Activated CD4-positive, alpha-beta T cell treated with anti-CD3 and anti-CD28 coated beads, Interleukin-2, amount 10 ng/mL, durations not matched to agents 7 days and 5 days (primary cell): ENCODE results near the gene MYH15. TPM values are rescaled to one million over a fixed set of nuclear protein-coding genes. Genes with fewer than 3 reads are reported as not detected.

Experiments used
- CTCF ChIA-PET: fragments of 350-600 bp; sonication (Branson Sonifier 250); formaldehyde crosslinking; loops from one replicate; lab custom pipeline; 2021; ENCODE audit warnings: antibody characterized with exemption; lab: Charles Lee
- POLR2A ChIA-PET: fragments of 350-600 bp; sonication (Branson Sonifier 250); formaldehyde crosslinking; loops from one replicate; lab custom pipeline; 2021; ENCODE audit warnings: antibody characterized with exemption; lab: Charles Lee
- DNase-seq: peaks from one replicate; pipeline ENCODE4 v3.0.0-alpha.2; 2020
- H3K27ac Mint-ChIP-seq: one replicate; pipeline ENCODE4 v1.8.0; 2021; ENCODE audit warnings: mild to moderate bottlenecking, moderate library complexity, mixed read lengths
- H3K27me3 Mint-ChIP-seq: one replicate; pipeline ENCODE4 v1.8.0; 2021; ENCODE audit warnings: mixed read lengths
- H3K36me3 Mint-ChIP-seq: one replicate; pipeline ENCODE4 v1.8.0; 2021; ENCODE audit warnings: low read depth, mixed read lengths
- H3K4me1 Mint-ChIP-seq: one replicate; pipeline ENCODE4 v1.8.0; 2021; ENCODE audit warnings: mixed read lengths
- H3K4me3 Mint-ChIP-seq: one replicate; pipeline ENCODE4 v1.8.0; 2021; ENCODE audit warnings: mild to moderate bottlenecking, moderate library complexity, mixed read lengths
- H3K9me3 Mint-ChIP-seq: one replicate; pipeline ENCODE4 v1.8.0; 2021; ENCODE audit warnings: mixed read lengths
- total RNA-seq, 2 experiments: library from RNA; stranded (reverse); gene quantifications; one replicate each; pipeline ENCODE4 v1.2.3, GENCODE V29; 2021

Gene MYH15
- total RNA-seq, 2 experiments from 2014 or later = 0.15 to 0.21 TPM

- H3K27ac Mint-ChIP-seq = no peak overlapping the region
- DNase-seq = no peak
- H3K4me1 Mint-ChIP-seq = no peaks in the 10 kb centered on the region
- H3K36me3 Mint-ChIP-seq = no peaks in the 10 kb centered on the region
- no peak overlapping the region for H3K4me3 Mint-ChIP-seq
- POLR2A ChIA-PET = no interaction called here
- CTCF ChIA-PET = interaction anchor here (1.0 kb wide), 1 partner anchor 20 kb away, joined by 5 read pairs; no protein-coding TSS in a partner anchor
- peaks cover 24% of the 10 kb centered on the region for H3K27me3 Mint-ChIP-seq
- H3K9me3 Mint-ChIP-seq = no peaks in the 10 kb centered on the region
Measured at GRCh38 chr3:108527109-108527508, 16.7 kb upstream of the MYH15 start.

- no peak overlapping the region for H3K4me3 Mint-ChIP-seq
- H3K36me3 Mint-ChIP-seq = no peaks in the 10 kb centered on the region
- no peak overlapping the region for H3K27ac Mint-ChIP-seq
- ChIA-PET CTCF (interaction anchor here (1.3 kb wide), 1 partner anchor 9 kb away, joined by 3 read pairs; no protein-coding TSS in a partner anchor), POLR2A (no interaction called here)
- H3K4me1 Mint-ChIP-seq = no peaks in the 10 kb centered on the region
- peaks cover 20% of the 10 kb centered on the region for H3K27me3 Mint-ChIP-seq
- no peaks in the 10 kb centered on the region for H3K9me3 Mint-ChIP-seq
- DNase-seq = no peak
Measured at GRCh38 chr3:108525971-108526370, 15.6 kb upstream of the MYH15 start.

GRCh38 chr3:108525256-108525655, 14.9 kb upstream of the MYH15 start:
- H3K4me1 Mint-ChIP-seq = no peaks in the 10 kb centered on the region
- H3K4me3 Mint-ChIP-seq = no peak overlapping the region
- no peak overlapping the region for H3K27ac Mint-ChIP-seq
- DNase-seq = no peak
- POLR2A ChIA-PET = no interaction called here
- H3K27me3 Mint-ChIP-seq = peaks cover 17% of the 10 kb centered on the region
- no peaks in the 10 kb centered on the region for H3K36me3 Mint-ChIP-seq
- CTCF ChIA-PET = interaction anchor here (1.3 kb wide), 1 partner anchor 10 kb away, joined by 3 read pairs; no protein-coding TSS in a partner anchor
- no peaks in the 10 kb centered on the region for H3K9me3 Mint-ChIP-seq

- Mint-ChIP-seq H3K27ac (no peak overlapping the region), H3K27me3 (peaks cover 13% of the 10 kb centered on the region), H3K36me3 (no peaks in the 10 kb centered on the region), H3K9me3 (no peaks in the 10 kb centered on the region), H3K4me1 (no peaks in the 10 kb centered on the region), H3K4me3 (no peak overlapping the region)
- POLR2A ChIA-PET = no interaction called here
- CTCF ChIA-PET = no interaction called here
- no peak for DNase-seq
Measured at GRCh38 chr3:108524537-108524936, 14.1 kb upstream of the MYH15 start.

GRCh38 chr3:108518895-108519294, 8.5 kb upstream of the MYH15 start:
- POLR2A ChIA-PET = no interaction called here
- H3K9me3 Mint-ChIP-seq = no peaks in the 10 kb centered on the region
- CTCF ChIA-PET = no interaction called here
- H3K27ac Mint-ChIP-seq = no peak overlapping the region
- no peak overlapping the region for H3K4me3 Mint-ChIP-seq
- peaks cover 10% of the 10 kb centered on the region for H3K27me3 Mint-ChIP-seq
- H3K36me3 Mint-ChIP-seq = no peaks in the 10 kb centered on the region
- no peaks in the 10 kb centered on the region for H3K4me1 Mint-ChIP-seq
- no peak for DNase-seq

GRCh38 chr3:108516881-108517280, 6.5 kb upstream of the MYH15 start:
- Mint-ChIP-seq H3K4me1 (peaks cover 4% of the 10 kb centered on the region), H3K4me3 (no peak overlapping the region), H3K27ac (no peak overlapping the region), H3K9me3 (no peaks in the 10 kb centered on the region), H3K36me3 (no peaks in the 10 kb centered on the region), H3K27me3 (peaks cover 10% of the 10 kb centered on the region)
- POLR2A ChIA-PET = no interaction called here
- no peak for DNase-seq
- CTCF ChIA-PET = interaction anchor here (1.1 kb wide), 1 partner anchor 9 kb away, joined by 3 read pairs; no protein-coding TSS in a partner anchor

GRCh38 chr3:108513961-108514360, 3.6 kb upstream of the MYH15 start:
- CTCF ChIA-PET = no interaction called here
- no peak overlapping the region for H3K4me3 Mint-ChIP-seq
- no peaks in the 10 kb centered on the region for H3K9me3 Mint-ChIP-seq
- no peak for DNase-seq
- POLR2A ChIA-PET = no interaction called here
- no peak overlapping the region for H3K27ac Mint-ChIP-seq
- H3K27me3 Mint-ChIP-seq = peaks cover 8% of the 10 kb centered on the region
- H3K4me1 Mint-ChIP-seq = peaks cover 4% of the 10 kb centered on the region
- no peaks in the 10 kb centered on the region for H3K36me3 Mint-ChIP-seq

GRCh38 chr3:108512671-108513070, 2.3 kb upstream of the MYH15 start:
- POLR2A ChIA-PET = no interaction called here
- H3K27ac Mint-ChIP-seq = no peak overlapping the region

GRCh38 chr3:108511490-108511889, 1.1 kb upstream of the MYH15 start:
- POLR2A ChIA-PET = no interaction called here
- Mint-ChIP-seq H3K36me3 (no peaks in the 10 kb centered on the region), H3K27me3 (peaks cover 3% of the 10 kb centered on the region), H3K4me1 (peaks cover 4% of the 10 kb centered on the region), H3K9me3 (no peaks in the 10 kb centered on the region), H3K4me3 (no peak overlapping the region), H3K27ac (no peak overlapping the region)
- no peak for DNase-seq
- CTCF ChIA-PET = interaction anchor here (1.4 kb wide), 1 partner anchor 14 kb away, joined by 3 read pairs; no protein-coding TSS in a partner anchor

More at GRCh38 chr3:108512671-108513070, 2.3 kb upstream of the MYH15 start:
- Mint-ChIP-seq H3K4me3 (no peak overlapping the region), H3K36me3 (no peaks in the 10 kb centered on the region), H3K27me3 (peaks cover 6% of the 10 kb centered on the region), H3K4me1 (peaks cover 4% of the 10 kb centered on the region), H3K9me3 (no peaks in the 10 kb centered on the region)
- no peak for DNase-seq
- CTCF ChIA-PET = no interaction called here

- no peak overlapping the region for H3K4me3 Mint-ChIP-seq
- H3K27me3 Mint-ChIP-seq = peaks cover 3% of the 10 kb centered on the region
- H3K27ac Mint-ChIP-seq = no peak overlapping the region
- ChIA-PET CTCF (interaction anchor here (1.4 kb wide), 1 partner anchor 13 kb away, joined by 3 read pairs; no protein-coding TSS in a partner anchor), POLR2A (no interaction called here)
- no peak for DNase-seq
- H3K4me1 Mint-ChIP-seq = peaks cover 4% of the 10 kb centered on the region
- no peaks in the 10 kb centered on the region for H3K9me3 Mint-ChIP-seq
- no peaks in the 10 kb centered on the region for H3K36me3 Mint-ChIP-seq
Measured at GRCh38 chr3:108511055-108511454, 659 bp upstream of the MYH15 start.

- Mint-ChIP-seq H3K4me3 (no peak overlapping the region), H3K9me3 (no peaks in the 10 kb centered on the region), H3K4me1 (peaks cover 4% of the 10 kb centered on the region), H3K36me3 (no peaks in the 10 kb centered on the region), H3K27me3 (no peaks in the 10 kb centered on the region), H3K27ac (no peak overlapping the region)
- DNase-seq = no peak
- CTCF ChIA-PET = interaction anchor here (0.7 kb wide), 1 partner anchor 243 kb away, joined by 3 read pairs; no protein-coding TSS in a partner anchor
- POLR2A ChIA-PET = no interaction called here
Measured at GRCh38 chr3:108509871-108510270, 525 bp downstream of the MYH15 start.

- no peak for DNase-seq
- no peaks in the 10 kb centered on the region for H3K36me3 Mint-ChIP-seq
- no peak overlapping the region for H3K27ac Mint-ChIP-seq
- ChIA-PET CTCF (no interaction called here), POLR2A (no interaction called here)
- H3K27me3 Mint-ChIP-seq = no peaks in the 10 kb centered on the region
- H3K9me3 Mint-ChIP-seq = no peaks in the 10 kb centered on the region
- H3K4me1 Mint-ChIP-seq = peaks cover 4% of the 10 kb centered on the region
- no peak overlapping the region for H3K4me3 Mint-ChIP-seq
Measured at GRCh38 chr3:108509263-108509662, 1.1 kb downstream of the MYH15 start.

- Mint-ChIP-seq H3K4me3 (no peak overlapping the region), H3K4me1 (peaks cover under 1% of the 10 kb centered on the region), H3K36me3 (no peaks in the 10 kb centered on the region), H3K27me3 (no peaks in the 10 kb centered on the region), H3K27ac (no peak overlapping the region), H3K9me3 (no peaks in the 10 kb centered on the region)
- ChIA-PET POLR2A (no interaction called here), CTCF (interaction anchor here (1.4 to 1.5 kb wide), 3 partner anchors 9 to 33 kb away, joined by 3 to 5 read pairs (median 3); no protein-coding TSS in a partner anchor)
- DNase-seq = no peak
Measured at GRCh38 chr3:108507902-108508301, 2.5 kb downstream of the MYH15 start.

GRCh38 chr3:108505811-108506210, 4.6 kb downstream of the MYH15 start:
- H3K36me3 Mint-ChIP-seq = no peaks in the 10 kb centered on the region
- DNase-seq = no peak
- H3K27me3 Mint-ChIP-seq = peaks cover 5% of the 10 kb centered on the region
- CTCF ChIA-PET = interaction anchor here (0.6 kb wide), 1 partner anchor 32 kb away, joined by 3 read pairs; no protein-coding TSS in a partner anchor
- H3K9me3 Mint-ChIP-seq = no peaks in the 10 kb centered on the region
- H3K27ac Mint-ChIP-seq = no peak overlapping the region
- no peak overlapping the region for H3K4me3 Mint-ChIP-seq
- POLR2A ChIA-PET = no interaction called here
- no peaks in the 10 kb centered on the region for H3K4me1 Mint-ChIP-seq
